ENCODE results near the gene RPS3.

The RPS3 gene

GRCh38 chr11:75420224-75421034, 21.1 kb downstream of the RPS3 start:
- DNase-seq = no peak

- no peak for DNase-seq
These were observed 21.8 kb downstream of the RPS3 start for GRCh38 chr11:75421035-75421602.

GRCh38 chr11:75421902-75422247, 22.6 kb downstream of the RPS3 start:
- DNase-seq = no peak

- no peak for DNase-seq
These were observed 23.2 kb downstream of the RPS3 start for GRCh38 chr11:75422248-75423231.

GRCh38 chr11:75423721-75424120, 24.4 kb downstream of the RPS3 start:
- no peak for DNase-seq

- no peak for DNase-seq
These were observed 25.1 kb downstream of the RPS3 start for GRCh38 chr11:75424396-75424795.

- DNase-seq = no peak
These were observed 26.1 kb downstream of the RPS3 start for GRCh38 chr11:75425422-75425821.

- no peak for DNase-seq
These were observed 27.4 kb downstream of the RPS3 start for GRCh38 chr11:75426720-75427086.

- DNase-seq = no peak
These were observed 27.9 kb downstream of the RPS3 start for GRCh38 chr11:75427181-75427580.

GRCh38 chr11:75428281-75428724, 29.0 kb downstream of the RPS3 start:
- peak; percentile 61 for DNase-seq

GRCh38 chr11:75428989-75429640, 29.8 kb downstream of the RPS3 start:
- no peak for DNase-seq

GRCh38 chr11:75429641-75429901, 30.3 kb downstream of the RPS3 start:
- no peak for DNase-seq

- peak; percentile 73 for DNase-seq
These were observed 30.8 kb downstream of the RPS3 start for GRCh38 chr11:75429902-75430713.

- no peak for DNase-seq
These were observed 31.6 kb downstream of the RPS3 start for GRCh38 chr11:75430714-75431532.

- DNase-seq = no peak
These were observed 32.5 kb downstream of the RPS3 start for GRCh38 chr11:75431533-75432525.

- DNase-seq = no peak
These were observed 33.6 kb downstream of the RPS3 start, which contains the start of gene KLHL35 for GRCh38 chr11:75432911-75433321. Gene KLHL35 (minus strand): TSS chr11:75433203. CDS start chr11:75430629, 2,574 bp downstream.

- no peak for DNase-seq
These were observed 34.1 kb downstream of the RPS3 start for GRCh38 chr11:75433443-75433842.

GRCh38 chr11:75434051-75434450, 34.7 kb downstream of the RPS3 start:
- DNase-seq = no peak

- DNase-seq = no peak
These were observed 35.7 kb downstream of the RPS3 start for GRCh38 chr11:75434886-75435570.
